Effector memory CD8-positive, alpha-beta T cell (primary cell): ENCODE measurements around the gene HOXB3.

Experiments
- ATAC-seq: fragments of 150-1000 bp; cut with Tn5 transposase; replicated peaks from 2 replicates; pipeline ENCODE4 v1.10.0; 2021; ENCODE audit warnings: mild to moderate bottlenecking, moderate library complexity
- DNase-seq, 3 experiments: peaks; one replicate each; pipeline ENCODE4 v3.0.0; 2021
- H3K27ac Mint-ChIP-seq, 2 donors: one replicate each; pipeline ENCODE4 v1.8.0; 2022; ENCODE audit warnings: mild to moderate bottlenecking in 2 of 2, mixed read lengths in 2 of 2, moderate library complexity in 2 of 2
- H3K27me3 Mint-ChIP-seq, 2 donors: one replicate each; pipeline ENCODE4 v1.8.0; 2022; ENCODE audit warnings: mixed read lengths in 2 of 2
- H3K36me3 Mint-ChIP-seq: one replicate; pipeline ENCODE4 v1.8.0; 2022; ENCODE audit warnings: mild to moderate bottlenecking, moderate library complexity, mixed read lengths; ENCODE audit not compliant: insufficient read depth
- H3K4me1 Mint-ChIP-seq, 2 donors: one replicate each; pipeline ENCODE4 v1.8.0; 2022; ENCODE audit warnings: low read depth in 2 of 2, mixed read lengths in 2 of 2
- H3K4me3 Mint-ChIP-seq, 2 donors: one replicate each; pipeline ENCODE4 v1.8.0; 2022; ENCODE audit warnings: mild to moderate bottlenecking in 2 of 2, mixed read lengths in 2 of 2, moderate library complexity in 2 of 2
- H3K9me3 Mint-ChIP-seq, 2 donors: one replicate each; pipeline ENCODE4 v1.8.0; 2022; ENCODE audit warnings: mixed read lengths in 2 of 2

Gene HOXB3

GRCh38 chr17:48621410-48622392 lies 31.7 kb upstream of the HOXB3 start:
- Mint-ChIP-seq H3K36me3 (peaks cover 21% of the 10 kb centered on the region), H3K27me3 (peaks cover 89 to 99% of the 10 kb centered on the region in 2 donors), H3K4me1 (peaks cover 20 to 21% of the 10 kb centered on the region in 2 donors), H3K9me3 (no peaks in the 10 kb centered on the region), H3K27ac (no peak overlapping the region), H3K4me3 (peak overlapping the region in 1 of 2 donors; percentile 15)
- ATAC-seq (no peak), DNase-seq (no peak)

GRCh38 chr17:48620461-48621139 lies 30.6 kb upstream of the HOXB3 start:
- ATAC-seq = no peak
- no peak for DNase-seq
- Mint-ChIP-seq H3K4me1 (peaks cover 13 to 18% of the 10 kb centered on the region in 2 donors), H3K27me3 (peaks cover 90 to 99% of the 10 kb centered on the region in 2 donors), H3K9me3 (no peaks in the 10 kb centered on the region), H3K4me3 (no peak overlapping the region), H3K27ac (no peak overlapping the region), H3K36me3 (peaks cover 19% of the 10 kb centered on the region)

GRCh38 chr17:48619826-48620449 lies 29.9 kb upstream of the HOXB3 start:
- H3K36me3 Mint-ChIP-seq = peaks cover 19% of the 10 kb centered on the region
- DNase-seq = no peak
- H3K27me3 Mint-ChIP-seq = peaks cover 94 to 99% of the 10 kb centered on the region in 2 donors
- peak overlapping the region in 1 of 2 donors; percentile 12 for H3K4me3 Mint-ChIP-seq
- no peak overlapping the region for H3K27ac Mint-ChIP-seq
- peaks cover 9 to 17% of the 10 kb centered on the region in 2 donors for H3K4me1 Mint-ChIP-seq
- no peaks in the 10 kb centered on the region for H3K9me3 Mint-ChIP-seq
- ATAC-seq = no peak

- Mint-ChIP-seq H3K4me3 (peak overlapping the region in 1 of 2 donors; percentile 55), H3K4me1 (peaks cover 21 to 26% of the 10 kb centered on the region in 2 donors), H3K36me3 (peaks cover 30% of the 10 kb centered on the region), H3K9me3 (no peaks in the 10 kb centered on the region), H3K27ac (no peak overlapping the region), H3K27me3 (peaks cover 97 to 100% of the 10 kb centered on the region in 2 donors)
- DNase-seq = peak; percentile 81 to 86 (median 84)
- peak; percentile 74 for ATAC-seq
These were observed 28.3 kb upstream of the HOXB3 start for GRCh38 chr17:48618256-48618896.

GRCh38 chr17:48617471-48618255 lies 27.6 kb upstream of the HOXB3 start:
- H3K36me3 Mint-ChIP-seq = peaks cover 32% of the 10 kb centered on the region
- peak overlapping the region in 1 of 2 donors; percentile 77 for H3K27ac Mint-ChIP-seq
- peaks cover 26 to 31% of the 10 kb centered on the region in 2 donors for H3K4me1 Mint-ChIP-seq
- no peaks in the 10 kb centered on the region for H3K9me3 Mint-ChIP-seq
- DNase-seq (no peak), ATAC-seq (no peak)
- peaks cover 90 to 100% of the 10 kb centered on the region in 2 donors for H3K27me3 Mint-ChIP-seq
- peak overlapping the region; percentile 44 to 55 for H3K4me3 Mint-ChIP-seq

GRCh38 chr17:48616717-48617470 lies 26.9 kb upstream of the HOXB3 start:
- ATAC-seq = no peak
- H3K27me3 Mint-ChIP-seq = peaks cover 83 to 100% of the 10 kb centered on the region in 2 donors
- H3K4me1 Mint-ChIP-seq = peaks cover 31 to 37% of the 10 kb centered on the region in 2 donors
- H3K4me3 Mint-ChIP-seq = peak overlapping the region in 1 of 2 donors; percentile 44
- H3K9me3 Mint-ChIP-seq = no peaks in the 10 kb centered on the region
- no peak for DNase-seq
- H3K36me3 Mint-ChIP-seq = peaks cover 36% of the 10 kb centered on the region
- H3K27ac Mint-ChIP-seq = peak overlapping the region in 1 of 2 donors; percentile 77

- no peak overlapping the region for H3K4me3 Mint-ChIP-seq
- H3K27me3 Mint-ChIP-seq = peaks cover 83 to 100% of the 10 kb centered on the region in 2 donors
- no peak for ATAC-seq
- H3K27ac Mint-ChIP-seq = no peak overlapping the region
- DNase-seq = no peak
- no peaks in the 10 kb centered on the region for H3K9me3 Mint-ChIP-seq
- peaks cover 36% of the 10 kb centered on the region for H3K36me3 Mint-ChIP-seq
- peaks cover 38 to 43% of the 10 kb centered on the region in 2 donors for H3K4me1 Mint-ChIP-seq
These were observed 26.1 kb upstream of the HOXB3 start for GRCh38 chr17:48615963-48616716.

GRCh38 chr17:48615047-48615962 lies 25.3 kb upstream of the HOXB3 start, which contains the start of gene HOXB8:
HOXB8 (minus strand) TSS chr17:48615292; CDS start chr17:48614704, 588 bp downstream.
- no peak for ATAC-seq
- H3K27me3 Mint-ChIP-seq = peaks cover 79 to 98% of the 10 kb centered on the region in 2 donors
- no peaks in the 10 kb centered on the region for H3K9me3 Mint-ChIP-seq
- peaks cover 45 to 47% of the 10 kb centered on the region in 2 donors for H3K4me1 Mint-ChIP-seq
- peak within 1 kb of the TSS in 1 of 2 donors; percentile 74 for H3K27ac Mint-ChIP-seq
- H3K4me3 Mint-ChIP-seq = peak within 1 kb of the TSS; percentile 98 to 99
- H3K36me3 Mint-ChIP-seq = peaks cover 40% of the 10 kb centered on the region
- no peak for DNase-seq

GRCh38 chr17:48613862-48614694 lies 24.0 kb upstream of the HOXB3 start:
- Mint-ChIP-seq H3K27ac (peak overlapping the region in 1 of 2 donors; percentile 74), H3K36me3 (peaks cover 35% of the 10 kb centered on the region), H3K27me3 (peaks cover 69 to 94% of the 10 kb centered on the region in 2 donors), H3K4me3 (peak overlapping the region; percentile 98 to 99), H3K9me3 (no peaks in the 10 kb centered on the region), H3K4me1 (peaks cover 45 to 46% of the 10 kb centered on the region in 2 donors)
- DNase-seq (no peak), ATAC-seq (peak; percentile 22)
